B cell (primary cell): ENCODE data around the gene TBC1D1. TPM values are rescaled to one million over a fixed set of nuclear protein-coding genes. Genes with fewer than 3 reads are reported as not detected.

ENCODE experiments used
- ATAC-seq: fragments of 200-7000 bp; cut with Tn5 transposase; one replicate; pipeline ENCODE4 v1.10.0; 2021; ENCODE audit warnings: low read depth, mild to moderate bottlenecking, moderate number of reproducible peaks, moderate library complexity
- CTCF ChIA-PET: fragments of 350-600 bp; sonication (Branson Sonifier 250); formaldehyde crosslinking; loops from one replicate; lab custom pipeline; 2021; ENCODE audit warnings: antibody characterized with exemption, inconsistent platforms; lab: Charles Lee
- POLR2A ChIA-PET: fragments of 350-600 bp; sonication (Branson Sonifier 250); formaldehyde crosslinking; loops from one replicate; lab custom pipeline; 2021; ENCODE audit warnings: antibody characterized with exemption; lab: Charles Lee
- DNase-seq: peaks from one replicate; pipeline ENCODE4 v3.0.0; 2013
- H2AFZ ChIP-seq: 2 replicates; pipeline ENCODE4 v1.6.1; 2012; ENCODE audit warnings: mild to moderate bottlenecking, low read depth, low read length; ENCODE audit not compliant: insufficient read depth, poor library complexity, severe bottlenecking
- H3K27ac ChIP-seq, 2 donors: 1 replicate in 1 of 2; 2 replicates in 1 of 2; pipeline ENCODE4 v1.5.1; 2012 to 2013; ENCODE audit warnings: low read length in 2 of 2, mild to moderate bottlenecking in 2 of 2, moderate library complexity in 1 of 2
- H3K27me3 ChIP-seq, 4 experiments: fragments of 200-600 bp in 1 of 4; sonication (generic) in 1 of 4; replicated peaks in 1 of 4; 1 replicate in 2 of 4; 2 replicates in 2 of 4; pipeline versions ENCODE4 v1.6.1 to v1.7.0; 2013 to 2016; ENCODE audit warnings: low read length in 3 of 4, mild to moderate bottlenecking in 2 of 4, mixed read lengths in 1 of 4, moderate library complexity in 1 of 4; ENCODE audit not compliant: insufficient read depth in 4 of 4, control insufficient read depth in 3 of 4; ENCODE audit errors: control extremely low read depth in 1 of 4
- H3K36me3 ChIP-seq, 2 experiments: replicated peaks in 1 of 2; 1 replicate in 1 of 2; 2 replicates in 1 of 2; pipeline versions ENCODE4 v1.6.1 to v1.7.1; 2013; ENCODE audit warnings: low read length in 1 of 2; ENCODE audit not compliant: insufficient read depth in 2 of 2, control insufficient read depth in 1 of 2; ENCODE audit errors: control extremely low read depth in 1 of 2, extremely low read depth in 1 of 2
- H3K4me1 ChIP-seq, 2 donors: fragments of 200-600 bp in 1 of 2; sonication (generic) in 1 of 2; 1 replicate in 1 of 2; 2 replicates in 1 of 2; pipeline versions ENCODE4 v1.5.1 to v1.6.1; 2013 to 2017; ENCODE audit warnings: low read length in 2 of 2; ENCODE audit not compliant: control insufficient read depth in 2 of 2, insufficient read depth in 2 of 2
- H3K4me2 ChIP-seq: replicated peaks from 2 replicates; pipeline ENCODE3; 2012; ENCODE audit warnings: mild to moderate bottlenecking, low read depth, low read length; ENCODE audit not compliant: poor library complexity, severe bottlenecking
- H3K4me3 ChIP-seq, 5 experiments: fragments of 200-600 bp in 1 of 5; sonication (generic) in 1 of 5; 1 replicate in 3 of 5; 2 replicates in 2 of 5; pipeline versions ENCODE4 v1.5.1 to v1.7.0; 2011 to 2016; ENCODE audit warnings: low read length in 4 of 5, mild to moderate bottlenecking in 4 of 5, low read depth in 2 of 5, control low read depth in 1 of 5, moderate library complexity in 1 of 5; ENCODE audit not compliant: insufficient read depth in 1 of 5; ENCODE audit errors: control extremely low read depth in 1 of 5, extremely low read depth in 1 of 5
- H3K79me2 ChIP-seq: fragments of 200-600 bp; sonication (generic); one replicate; pipeline ENCODE4 v1.6.0; 2016; ENCODE audit warnings: low read length; ENCODE audit not compliant: control insufficient read depth, insufficient read depth
- H3K9ac ChIP-seq: fragments of 200-600 bp; sonication (generic); 2 replicates; pipeline ENCODE4 v1.6.1; 2017; ENCODE audit warnings: mild to moderate bottlenecking, low read length, moderate library complexity
- H3K9me3 ChIP-seq, 3 donors: one replicate each; pipeline versions ENCODE4 v1.6.1 to v1.7.1; 2013; ENCODE audit warnings: low read length in 2 of 3; ENCODE audit not compliant: control insufficient read depth in 2 of 3, insufficient read depth in 1 of 3; ENCODE audit errors: control extremely low read depth in 1 of 3
- H4K20me1 ChIP-seq: 2 replicates; pipeline ENCODE4 v1.6.0; 2012; ENCODE audit warnings: mild to moderate bottlenecking, low read length; ENCODE audit not compliant: insufficient read depth, control insufficient read depth, poor library complexity, severe bottlenecking
- H3K27ac Mint-ChIP-seq: one replicate; pipeline ENCODE4 v1.8.0; 2021; ENCODE audit warnings: mixed read lengths
- H3K27me3 Mint-ChIP-seq: one replicate; pipeline ENCODE4 v1.8.0; 2021; ENCODE audit warnings: mixed read lengths
- H3K4me1 Mint-ChIP-seq: one replicate; pipeline ENCODE4 v1.8.0; 2021; ENCODE audit warnings: mixed read lengths
- H3K4me3 Mint-ChIP-seq: one replicate; pipeline ENCODE4 v1.8.0; 2021; ENCODE audit warnings: mixed read lengths
- H3K9me3 Mint-ChIP-seq: one replicate; pipeline ENCODE4 v1.8.0; 2022; ENCODE audit warnings: mixed read lengths; ENCODE audit not compliant: insufficient read depth
- CTCF ChIP-seq: fragments of 200-600 bp; IDR thresholded peaks from one replicate; pipeline ENCODE4 v1.8.0; 2022; ENCODE audit warnings: antibody characterized with exemption, mild to moderate bottlenecking
- EZH2 ChIP-seq: IDR thresholded peaks from 2 replicates; pipeline ENCODE4 v1.6.1; 2012; ENCODE audit warnings: borderline replicate concordance, low read depth, mild to moderate bottlenecking, moderate library complexity, low read length; ENCODE audit not compliant: insufficient read depth, poor library complexity, severe bottlenecking
- WGBS: methylation state at CpG from one replicate; pipeline ENCODE4 v1.1.5; 2013; ENCODE audit warnings: missing lambda C conversion rate; ENCODE audit not compliant: insufficient coverage; 5-methylcytosine and 5-hydroxymethylcytosine counted together
- intact Hi-C: fragments of 100-400 bp; cut with micrococcal nuclease; formaldehyde crosslinking; loops from one replicate; pipeline ENCODE4 v1.10.0; 2022
- polyA plus RNA-seq: library from polyadenylated mRNA; depleted of rRNA; stranded (reverse); fragments of >200 nt; gene quantifications from 2 replicates; pipeline ENCODE4 v1.2.3, GENCODE V29; 2012
- total RNA-seq, 2 donors: library from RNA; stranded (reverse); fragments of 120-200 nt in 1 of 2; gene quantifications; 1 replicate in 1 of 2; 2 replicates in 1 of 2; pipeline versions ENCODE4 v1.2.3 to v1.2.4, GENCODE V29; 2013 to 2022

TBC1D1 gene
- total and polyA plus RNA-seq, 2 donors (not counting 1 experiment from before 2014, with no cell fraction given): 88.2 to 98.7 TPM

GRCh38 chr4:38090455-38091246, 199.8 kb downstream of the TBC1D1 start:
- WGBS: 89% methylated on average over 6 of the region's 7 CpGs
- intact Hi-C loops: no loop called here
- ChIA-PET CTCF (interaction anchor here (1.3 kb wide), 1 partner anchor 21 kb away, joined by 4 read pairs; no protein-coding TSS in a partner anchor), POLR2A (no interaction called here)
- no peaks in the 10 kb centered on the region for H3K79me2 ChIP-seq
- Mint-ChIP-seq H3K4me3 (no peak overlapping the region), H3K27ac (no peak overlapping the region), H3K27me3 (no peaks in the 10 kb centered on the region), H3K4me1 (no peaks in the 10 kb centered on the region), H3K9me3 (no peaks in the 10 kb centered on the region)
- H3K27ac ChIP-seq: no peak overlapping the region
- no peak overlapping the region for H2AFZ ChIP-seq
- no peak overlapping the region for H3K9ac ChIP-seq
- no peak for DNase-seq
- ATAC-seq: no peak
- TF ChIP-seq CTCF: no peak
- no peak for TF ChIP-seq EZH2
- no peaks in the 10 kb centered on the region for H4K20me1 ChIP-seq
- no peaks in the 10 kb centered on the region for H3K9me3 ChIP-seq
- no peak overlapping the region for H3K4me3 ChIP-seq
- no peaks in the 10 kb centered on the region for H3K27me3 ChIP-seq
- H3K4me2 ChIP-seq: no peak overlapping the region
- peaks cover 16 to 45% of the 10 kb centered on the region in 2 experiments for H3K36me3 ChIP-seq
- H3K4me1 ChIP-seq: no peaks in the 10 kb centered on the region

- Histone ChIP-seq H2AFZ (no peak overlapping the region), H4K20me1 (no peaks in the 10 kb centered on the region), H3K79me2 (no peaks in the 10 kb centered on the region), H3K4me1 (no peaks in the 10 kb centered on the region), H3K9me3 (no peaks in the 10 kb centered on the region), H3K9ac (no peak overlapping the region), H3K4me3 (no peak overlapping the region), H3K4me2 (no peak overlapping the region), H3K27me3 (no peaks in the 10 kb centered on the region), H3K27ac (no peak overlapping the region), H3K36me3 (peaks cover 11 to 49% of the 10 kb centered on the region in 2 experiments)
- intact Hi-C loops: no loop called here
- H3K9me3 Mint-ChIP-seq: no peaks in the 10 kb centered on the region
- H3K4me1 Mint-ChIP-seq: no peaks in the 10 kb centered on the region
- CTCF ChIA-PET: no interaction called here
- H3K4me3 Mint-ChIP-seq: no peak overlapping the region
- H3K27ac Mint-ChIP-seq: no peak overlapping the region
- TF ChIP-seq CTCF: no peak
- no peak for TF ChIP-seq EZH2
- ATAC-seq (no peak), DNase-seq (no peak)
- WGBS: 25% methylated on average over 1 of the region's 1 CpG
- POLR2A ChIA-PET: no interaction called here
- H3K27me3 Mint-ChIP-seq: no peaks in the 10 kb centered on the region
Measured at GRCh38 chr4:38091636-38092035, 200.8 kb downstream of the TBC1D1 start.
